OCI-LY1 (cell line): ENCODE data around the gene GUCA1A.

ENCODE experiments used
- EZH2 ChIP-seq: fragments of 200-600 bp; sonication (generic), shearing (Covaris generic); IDR thresholded peaks from 2 replicates; pipeline ENCODE4 v1.8.0; 2017; ENCODE audit warnings: borderline replicate concordance, mixed run types, mild to moderate bottlenecking, antibody characterized with exemption, low read length, moderate library complexity, mixed read lengths
- TF ChIP-seq, protein P1 (sequence below): fragments of 200-600 bp; sonication (generic), shearing (Covaris generic); IDR thresholded peaks from 2 replicates; pipeline ENCODE4 v1.5.1; 2017; ENCODE audit warnings: mild to moderate bottlenecking, antibody characterized with exemption, low read length, moderate library complexity, mixed read lengths

GRCh38 chr6:42222448-42222847, 49.3 kb downstream of the GUCA1A start:
- TF ChIP-seq, protein P1, sequence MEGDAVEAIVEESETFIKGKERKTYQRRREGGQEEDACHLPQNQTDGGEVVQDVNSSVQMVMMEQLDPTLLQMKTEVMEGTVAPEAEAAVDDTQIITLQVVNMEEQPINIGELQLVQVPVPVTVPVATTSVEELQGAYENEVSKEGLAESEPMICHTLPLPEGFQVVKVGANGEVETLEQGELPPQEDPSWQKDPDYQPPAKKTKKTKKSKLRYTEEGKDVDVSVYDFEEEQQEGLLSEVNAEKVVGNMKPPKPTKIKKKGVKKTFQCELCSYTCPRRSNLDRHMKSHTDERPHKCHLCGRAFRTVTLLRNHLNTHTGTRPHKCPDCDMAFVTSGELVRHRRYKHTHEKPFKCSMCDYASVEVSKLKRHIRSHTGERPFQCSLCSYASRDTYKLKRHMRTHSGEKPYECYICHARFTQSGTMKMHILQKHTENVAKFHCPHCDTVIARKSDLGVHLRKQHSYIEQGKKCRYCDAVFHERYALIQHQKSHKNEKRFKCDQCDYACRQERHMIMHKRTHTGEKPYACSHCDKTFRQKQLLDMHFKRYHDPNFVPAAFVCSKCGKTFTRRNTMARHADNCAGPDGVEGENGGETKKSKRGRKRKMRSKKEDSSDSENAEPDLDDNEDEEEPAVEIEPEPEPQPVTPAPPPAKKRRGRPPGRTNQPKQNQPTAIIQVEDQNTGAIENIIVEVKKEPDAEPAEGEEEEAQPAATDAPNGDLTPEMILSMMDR = no peak
- no peak for TF ChIP-seq EZH2
